NCI-H1930 (cell line): ENCODE data around the gene ALOX5.
"Not testable (repeated sequence)": the region's sequence is repeated elsewhere in the genome, so short reads cannot be mapped to it uniquely, and the experiment has no call there.

Source experiments
- DNase-seq, 2 experiments: peaks; one replicate each; lab custom pipeline; 2025; lab: John Stamatoyannopoulos, UW

ALOX5 gene

DNA sequence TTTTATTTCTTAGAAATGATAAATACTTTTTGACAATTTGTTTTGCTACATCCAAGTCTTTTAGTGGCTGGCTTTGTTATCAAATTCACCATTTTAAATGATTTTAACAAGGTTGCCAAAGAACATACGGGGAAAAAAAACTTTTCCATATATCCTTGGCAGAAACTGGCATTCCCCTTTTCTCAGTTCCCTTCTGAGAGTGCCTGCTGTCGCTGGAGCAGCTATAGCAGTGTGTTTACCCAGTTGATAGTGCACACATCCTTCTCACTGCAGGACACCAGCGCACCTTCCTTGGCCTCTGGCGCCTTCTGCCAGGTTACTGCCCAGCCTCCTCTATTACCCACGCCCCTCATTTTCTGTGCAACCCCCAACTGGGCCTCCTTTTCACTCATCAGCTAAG lies 94.1 kb downstream of the ALOX5 start:
- DNase-seq: no peak

DNA sequence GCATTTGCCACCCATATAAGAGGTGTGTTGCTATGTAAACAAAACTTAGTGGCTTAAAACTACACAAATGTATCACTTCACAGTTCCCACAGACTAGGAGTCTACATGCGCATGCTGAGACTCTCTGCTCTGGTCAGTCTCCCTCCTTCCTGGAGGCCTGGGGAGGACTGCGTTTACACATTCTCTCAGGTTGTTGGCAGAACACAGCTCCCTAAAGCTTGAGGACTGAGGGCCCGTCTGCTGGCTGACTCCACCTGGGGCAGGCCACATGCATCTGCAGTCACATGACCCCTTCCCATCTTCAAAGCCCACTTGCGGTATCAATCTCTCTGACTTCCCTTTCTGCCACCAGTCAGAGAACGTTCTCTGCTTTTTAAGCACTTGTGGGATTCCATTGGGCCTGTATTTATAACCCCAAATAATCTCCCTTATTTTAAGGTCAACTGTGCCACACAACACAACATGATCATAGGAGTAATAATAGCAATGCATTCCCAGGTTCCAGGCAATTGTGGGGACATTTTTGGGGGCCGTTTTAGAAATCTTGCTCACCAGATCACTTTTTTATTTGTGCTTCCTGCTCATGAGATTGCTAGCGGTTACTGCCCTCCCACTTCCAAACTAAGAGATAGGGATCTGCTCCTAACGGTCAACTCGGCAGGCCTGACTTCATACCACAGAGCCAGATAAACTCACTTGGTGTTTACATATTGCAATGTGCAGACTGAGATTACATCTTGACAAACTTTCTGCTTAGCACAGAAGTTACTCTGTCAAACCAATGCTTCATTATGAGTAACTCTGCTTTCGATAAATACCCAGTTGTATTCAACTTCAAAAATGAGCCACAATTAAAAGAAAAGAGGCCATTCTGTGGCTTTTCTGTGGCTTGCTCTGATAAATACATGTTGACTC lies 96.3 kb downstream of the ALOX5 start:
- no peak for DNase-seq

DNA sequence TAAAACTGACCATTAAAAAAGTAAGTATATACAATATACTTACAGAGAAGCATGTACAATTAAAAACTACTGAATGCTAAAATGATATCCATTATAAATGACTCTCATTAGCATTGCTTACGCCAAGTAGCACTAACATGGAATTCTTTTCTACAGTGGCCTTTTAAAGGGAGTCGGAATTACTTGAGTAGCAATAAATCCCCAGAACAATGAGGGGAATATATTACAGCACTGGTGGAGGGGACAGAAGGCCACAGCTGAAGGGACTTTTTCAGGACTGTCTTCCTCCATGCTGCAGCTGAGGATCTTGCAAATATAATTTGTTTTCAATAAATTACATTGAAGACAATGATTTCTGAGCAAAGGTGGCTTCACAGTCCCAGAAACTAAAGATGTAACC lies 97.0 kb downstream of the ALOX5 start:
- DNase-seq: no peak

DNA sequence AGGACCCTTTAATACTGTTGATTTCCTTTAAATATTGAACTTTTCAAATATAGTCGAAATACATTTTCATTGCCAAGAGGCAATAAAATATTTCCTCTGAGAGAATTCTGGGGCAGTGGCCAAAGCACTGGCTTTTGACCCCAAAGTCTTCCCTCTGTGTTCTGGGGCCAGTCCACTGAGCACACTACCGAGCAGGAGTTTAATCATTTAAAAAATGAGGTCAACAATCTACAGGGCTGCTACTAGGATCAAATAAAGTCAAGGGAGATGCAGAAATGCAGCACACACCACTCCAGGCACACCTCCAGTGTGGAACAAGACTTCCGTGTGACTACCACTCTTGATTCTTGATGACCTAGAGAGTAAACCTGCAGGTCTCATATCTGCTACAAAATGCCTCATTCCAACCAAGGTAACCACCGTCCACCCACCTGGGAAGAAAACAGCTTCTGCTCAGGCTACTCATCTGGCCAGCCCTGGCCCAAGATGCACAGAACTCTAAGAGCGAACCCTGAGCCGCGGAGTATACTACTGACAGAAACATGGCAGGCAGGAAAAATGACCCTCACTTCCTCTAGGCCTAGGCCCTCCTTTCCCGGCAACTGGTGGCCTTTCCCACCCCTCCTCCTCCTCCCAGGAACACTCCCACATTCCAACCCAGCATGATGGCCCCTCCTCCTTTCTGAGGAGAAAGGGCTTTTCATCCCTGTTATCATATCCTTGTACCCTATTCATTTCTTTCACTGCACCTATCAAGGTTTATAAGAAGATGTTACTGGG lies 97.7 kb downstream of the ALOX5 start:
- no peak for DNase-seq

DNA sequence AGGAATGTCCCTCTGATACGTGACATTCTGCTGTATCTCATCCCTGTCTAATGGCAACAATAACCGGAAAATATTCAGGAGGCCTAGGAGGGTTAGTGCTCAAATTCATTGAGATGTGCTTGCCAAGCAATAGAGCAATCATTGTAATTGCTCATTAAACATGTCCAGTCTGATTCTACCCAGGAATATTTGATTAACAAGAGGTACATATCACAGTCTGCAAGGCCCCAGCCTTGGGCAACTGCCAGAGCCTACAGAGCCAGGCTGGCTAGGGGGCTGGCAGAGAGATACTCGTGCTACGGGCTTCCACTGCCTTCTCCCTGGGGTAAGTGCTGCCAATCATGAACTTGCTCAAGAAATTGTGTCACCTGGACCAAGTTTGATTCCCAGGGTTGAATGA lies 99.1 kb downstream of the ALOX5 start:
- DNase-seq: no peak

- DNase-seq: no peak
These were observed 102.5 kb downstream of the ALOX5 start for GRCh38 chr10:45476559-45476958.

- DNase-seq: no peak
These were observed 106.3 kb downstream of the ALOX5 start for GRCh38 chr10:45480294-45480693.

GRCh38 chr10:45481100-45481499 lies 107.1 kb downstream of the ALOX5 start:
- DNase-seq: not testable (repeated sequence)

GRCh38 chr10:45483002-45483401 lies 109.0 kb downstream of the ALOX5 start:
- DNase-seq: no peak

DNA sequence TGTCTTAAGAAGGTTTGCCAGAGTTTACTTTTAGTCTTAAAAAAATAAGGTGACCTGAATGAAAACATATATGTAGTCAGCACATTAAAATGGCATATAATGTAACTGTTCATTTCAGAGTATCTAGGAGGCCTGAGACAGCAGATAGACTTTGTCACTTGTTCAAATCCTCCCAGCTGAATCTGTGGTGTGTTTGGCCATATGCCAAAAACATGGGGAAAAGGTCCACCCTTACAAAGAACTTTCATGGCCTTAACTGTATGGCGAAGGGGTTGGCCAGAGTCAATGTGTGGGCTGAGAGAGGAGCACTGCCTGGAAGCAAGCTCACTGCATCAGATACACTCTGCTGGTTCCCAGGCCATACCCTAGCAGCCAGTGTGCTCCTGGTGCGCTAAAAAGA lies 113.7 kb downstream of the ALOX5 start:
- no peak for DNase-seq

- DNase-seq: no peak
These were observed 114.3 kb downstream of the ALOX5 start for GRCh38 chr10:45488365-45488764.

- no peak for DNase-seq
These were observed 116.3 kb downstream of the ALOX5 start for GRCh38 chr10:45490277-45490676.

DNA sequence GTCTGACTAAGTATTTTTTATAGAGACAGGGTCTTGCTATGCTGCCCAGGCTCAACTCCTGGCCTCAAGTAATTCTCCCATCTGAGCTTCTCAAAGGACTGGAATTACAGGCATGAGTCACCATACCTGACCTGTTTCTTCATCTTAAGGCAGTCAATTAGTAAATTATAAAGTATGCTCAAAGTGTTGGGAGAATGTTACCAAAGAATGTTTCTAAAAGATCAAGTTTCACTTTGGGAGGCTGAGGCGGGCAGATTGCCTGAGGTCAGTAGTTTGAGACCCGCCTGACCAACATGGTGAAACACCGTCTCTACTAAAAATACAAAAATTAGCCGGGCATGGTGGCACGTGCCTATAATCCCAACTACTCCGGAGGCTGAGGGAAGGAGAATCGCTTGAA lies 117.0 kb downstream of the ALOX5 start:
- DNase-seq: no peak
